Activated CD4-positive, alpha-beta T cell treated with anti-CD3 and anti-CD28 coated beads, Interleukin-2, amount 50 U/mL, for 16 hours (primary cell): ENCODE measurements around the gene ERAL1.

Experiments used
- DNase-seq: peaks from one replicate; pipeline ENCODE4 v3.0.0-alpha.2; 2020

The ERAL1 gene

GRCh38 chr17:28879886-28880571 is 25.2 kb downstream of the ERAL1 start:
- no peak for DNase-seq

- no peak for DNase-seq
These were observed 25.7 kb downstream of the ERAL1 start for GRCh38 chr17:28880572-28880945.

GRCh38 chr17:28881533-28882056 is 26.8 kb downstream of the ERAL1 start:
- DNase-seq: no peak

- DNase-seq: no peak
These were observed 27.5 kb downstream of the ERAL1 start for GRCh38 chr17:28882154-28882895.

- DNase-seq: no peak
These were observed 29.3 kb downstream of the ERAL1 start for GRCh38 chr17:28883967-28884702.

- DNase-seq: no peak
These were observed 30.5 kb downstream of the ERAL1 start for GRCh38 chr17:28885363-28885762.

GRCh38 chr17:28885951-28886350 is 31.1 kb downstream of the ERAL1 start:
- DNase-seq: no peak

GRCh38 chr17:28887871-28888471 is 33.2 kb downstream of the ERAL1 start:
- DNase-seq: no peak

- no peak for DNase-seq
These were observed 34.0 kb downstream of the ERAL1 start for GRCh38 chr17:28888832-28889231.

- DNase-seq: no peak
These were observed 35.2 kb downstream of the ERAL1 start for GRCh38 chr17:28889996-28890395.

- no peak for DNase-seq
These were observed 36.4 kb downstream of the ERAL1 start for GRCh38 chr17:28891201-28891600.

GRCh38 chr17:28892024-28892423 is 37.2 kb downstream of the ERAL1 start:
- no peak for DNase-seq

GRCh38 chr17:28893248-28894183 is 38.7 kb downstream of the ERAL1 start:
- DNase-seq: peak; percentile 71

GRCh38 chr17:28895794-28896447 is 41.1 kb downstream of the ERAL1 start:
- DNase-seq: no peak

- no peak for DNase-seq
These were observed 41.7 kb downstream of the ERAL1 start for GRCh38 chr17:28896491-28896883.

GRCh38 chr17:28896884-28897768 is 42.3 kb downstream of the ERAL1 start, which contains the start of gene FLOT2:
FLOT2 (minus strand) TSS chr17:28897733; CDS start chr17:28897574, 159 bp downstream.
- peak; percentile 57 for DNase-seq

- DNase-seq: peak; percentile 49
These were observed 43.1 kb downstream of the ERAL1 start for GRCh38 chr17:28897769-28898526.

GRCh38 chr17:28898527-28898955 is 43.7 kb downstream of the ERAL1 start:
- no peak for DNase-seq

- DNase-seq: no peak
These were observed 44.5 kb downstream of the ERAL1 start for GRCh38 chr17:28899212-28899815.
